ENCODE data around the gene NUFIP1. TPM values are rescaled to one million over a fixed set of nuclear protein-coding genes. Genes with fewer than 3 reads are reported as not detected.

The NUFIP1 gene
- total RNA-seq, 1 donor from 2014 or later = 7.6 TPM

DNA sequence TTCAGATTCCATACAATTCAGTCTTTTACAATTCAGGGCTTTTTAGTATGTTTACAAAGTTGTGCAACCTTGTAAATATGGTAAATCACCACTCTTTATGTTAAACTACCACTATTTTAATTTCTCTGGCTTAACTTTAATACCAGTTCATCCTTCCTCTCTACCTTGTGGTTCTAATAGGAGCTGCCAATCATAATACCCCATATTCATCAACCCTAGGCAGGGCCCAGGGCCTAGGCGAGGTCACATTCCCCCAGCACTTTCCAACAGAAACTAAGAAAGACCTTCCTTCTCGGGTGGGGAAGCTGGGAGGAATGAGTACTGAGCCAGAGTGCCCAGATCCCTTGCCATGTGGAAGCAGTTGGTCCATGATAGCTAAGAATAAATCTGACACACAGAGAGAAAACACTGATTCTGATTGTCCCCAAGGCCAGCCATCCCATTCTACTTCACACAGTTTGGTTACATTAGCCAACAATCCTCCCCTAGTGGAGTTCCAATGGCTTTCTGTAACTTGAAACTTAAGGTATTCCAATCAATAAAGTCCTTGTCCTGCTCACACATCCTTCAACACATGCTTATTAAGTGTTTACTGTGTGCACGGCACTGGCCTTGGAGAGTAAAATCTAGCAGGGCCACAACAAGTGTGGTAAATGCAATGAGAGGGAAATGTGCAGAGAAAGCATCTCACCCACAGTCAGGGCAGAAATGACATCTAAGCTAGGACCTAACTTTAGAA is 76.8 kb downstream of the NUFIP1 start:
- peaks cover 11% of the 10 kb centered on the region for H3K9me3 Mint-ChIP-seq (ENCODE audit: unreplicated experiment)
- no peaks in the 10 kb centered on the region for H3K4me1 ChIP-seq (ENCODE audit: insufficient read depth, low read length)
- H2AFZ ChIP-seq (ENCODE audit: low read depth, low read length) = no peak overlapping the region
- no peaks in the 10 kb centered on the region for H3K4me1 Mint-ChIP-seq (ENCODE audit: low read depth, unreplicated experiment)
- TF ChIP-seq, protein P1, sequence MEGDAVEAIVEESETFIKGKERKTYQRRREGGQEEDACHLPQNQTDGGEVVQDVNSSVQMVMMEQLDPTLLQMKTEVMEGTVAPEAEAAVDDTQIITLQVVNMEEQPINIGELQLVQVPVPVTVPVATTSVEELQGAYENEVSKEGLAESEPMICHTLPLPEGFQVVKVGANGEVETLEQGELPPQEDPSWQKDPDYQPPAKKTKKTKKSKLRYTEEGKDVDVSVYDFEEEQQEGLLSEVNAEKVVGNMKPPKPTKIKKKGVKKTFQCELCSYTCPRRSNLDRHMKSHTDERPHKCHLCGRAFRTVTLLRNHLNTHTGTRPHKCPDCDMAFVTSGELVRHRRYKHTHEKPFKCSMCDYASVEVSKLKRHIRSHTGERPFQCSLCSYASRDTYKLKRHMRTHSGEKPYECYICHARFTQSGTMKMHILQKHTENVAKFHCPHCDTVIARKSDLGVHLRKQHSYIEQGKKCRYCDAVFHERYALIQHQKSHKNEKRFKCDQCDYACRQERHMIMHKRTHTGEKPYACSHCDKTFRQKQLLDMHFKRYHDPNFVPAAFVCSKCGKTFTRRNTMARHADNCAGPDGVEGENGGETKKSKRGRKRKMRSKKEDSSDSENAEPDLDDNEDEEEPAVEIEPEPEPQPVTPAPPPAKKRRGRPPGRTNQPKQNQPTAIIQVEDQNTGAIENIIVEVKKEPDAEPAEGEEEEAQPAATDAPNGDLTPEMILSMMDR (IDR thresholded peaks at IDR 0.05; ENCODE audit: insufficient read depth, low read depth, low read length) = no peak
- TF ChIP-seq EZH2 (IDR thresholded peaks at IDR 0.05; ENCODE audit: insufficient read depth, low read length) = no peak
- DNase-seq (ENCODE audit: low read depth) (no peak), FAIRE-seq (no peak)
- H3K4me2 ChIP-seq (ENCODE audit: low read length) = no peak overlapping the region
- no peaks in the 10 kb centered on the region for H3K36me3 ChIP-seq (ENCODE audit: insufficient read depth, low read length)
- no peaks in the 10 kb centered on the region for H3K9me3 ChIP-seq (ENCODE audit: insufficient read depth, low read depth, low read length)
- no peaks in the 10 kb centered on the region for H3K27me3 ChIP-seq (ENCODE audit: insufficient read depth, low read length)
- no peaks in the 10 kb centered on the region for H3K36me3 Mint-ChIP-seq (ENCODE audit: low read depth, unreplicated experiment)
- no peak overlapping the region for H3K4me3 Mint-ChIP-seq (ENCODE audit: unreplicated experiment)
- H3K79me2 ChIP-seq (ENCODE audit: insufficient read depth, low read length) = no peaks in the 10 kb centered on the region
- H3K4me3 ChIP-seq (ENCODE audit: insufficient read depth, low read depth, low read length) = no peak overlapping the region
- H4K20me1 ChIP-seq (ENCODE audit: insufficient read depth, low read length) = no peaks in the 10 kb centered on the region
- H3K9ac ChIP-seq (ENCODE audit: low read length) = no peak overlapping the region
- H3K27ac Mint-ChIP-seq (ENCODE audit: unreplicated experiment) = no peak overlapping the region
- H3K27ac ChIP-seq (ENCODE audit: low read depth, low read length) = no peak overlapping the region
- no peaks in the 10 kb centered on the region for H3K27me3 Mint-ChIP-seq (ENCODE audit: low read depth, unreplicated experiment)

GRCh38 chr13:44908712-44909111 is 80.6 kb downstream of the NUFIP1 start:
- H3K4me2 ChIP-seq (ENCODE audit: low read length) = no peak overlapping the region
- no peak overlapping the region for H2AFZ ChIP-seq (ENCODE audit: low read depth, low read length)
- H3K9ac ChIP-seq (ENCODE audit: low read length) = no peak overlapping the region
- Mint-ChIP-seq H3K4me3 (ENCODE audit: unreplicated experiment) (no peak overlapping the region), H3K27me3 (ENCODE audit: low read depth, unreplicated experiment) (no peaks in the 10 kb centered on the region), H3K27ac (ENCODE audit: unreplicated experiment) (no peak overlapping the region), H3K9me3 (ENCODE audit: unreplicated experiment) (peaks cover 11% of the 10 kb centered on the region), H3K36me3 (ENCODE audit: low read depth, unreplicated experiment) (no peaks in the 10 kb centered on the region), H3K4me1 (ENCODE audit: low read depth, unreplicated experiment) (peaks cover 27% of the 10 kb centered on the region)
- peaks cover 17% of the 10 kb centered on the region for H3K4me1 ChIP-seq (ENCODE audit: insufficient read depth, low read length)
- no peaks in the 10 kb centered on the region for H4K20me1 ChIP-seq (ENCODE audit: insufficient read depth, low read length)
- H3K4me3 ChIP-seq (ENCODE audit: insufficient read depth, low read depth, low read length) = no peak overlapping the region
- no peak for FAIRE-seq
- H3K36me3 ChIP-seq (ENCODE audit: insufficient read depth, low read length) = no peaks in the 10 kb centered on the region
- no peaks in the 10 kb centered on the region for H3K27me3 ChIP-seq (ENCODE audit: insufficient read depth, low read length)
- no peaks in the 10 kb centered on the region for H3K9me3 ChIP-seq (ENCODE audit: insufficient read depth, low read depth, low read length)
- H3K79me2 ChIP-seq (ENCODE audit: insufficient read depth, low read length) = no peaks in the 10 kb centered on the region
- no peak for DNase-seq (ENCODE audit: low read depth)
- TF ChIP-seq, protein P1 (IDR thresholded peaks at IDR 0.05; ENCODE audit: insufficient read depth, low read depth, low read length) = no peak
- TF ChIP-seq EZH2 (IDR thresholded peaks at IDR 0.05; ENCODE audit: insufficient read depth, low read length) = no peak
- H3K27ac ChIP-seq (ENCODE audit: low read depth, low read length) = no peak overlapping the region

DNA sequence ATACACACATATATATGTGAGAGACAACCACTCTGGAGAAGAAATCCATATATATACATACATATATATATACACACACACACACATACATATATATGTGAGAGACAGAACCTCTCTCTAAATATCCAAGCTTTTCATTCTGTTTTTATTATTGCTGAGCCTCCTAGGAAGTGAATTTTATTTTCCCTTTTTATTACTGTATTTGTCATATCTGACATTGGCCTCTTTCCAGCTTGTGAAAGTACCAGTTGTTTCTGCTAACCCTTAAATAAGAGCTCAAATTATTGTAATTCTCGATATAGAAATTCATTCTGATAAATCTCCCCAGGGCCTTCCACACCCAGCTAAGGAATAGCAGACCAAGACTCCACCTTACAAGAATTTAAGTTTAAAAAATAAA is 81.0 kb downstream of the NUFIP1 start:
- H3K4me1 Mint-ChIP-seq (ENCODE audit: low read depth, unreplicated experiment) = peaks cover 29% of the 10 kb centered on the region
- Histone ChIP-seq H3K27ac (ENCODE audit: low read depth, low read length) (no peak overlapping the region), H2AFZ (ENCODE audit: low read depth, low read length) (no peak overlapping the region), H3K36me3 (ENCODE audit: insufficient read depth, low read length) (no peaks in the 10 kb centered on the region), H3K79me2 (ENCODE audit: insufficient read depth, low read length) (no peaks in the 10 kb centered on the region), H3K9me3 (ENCODE audit: insufficient read depth, low read depth, low read length) (no peaks in the 10 kb centered on the region), H3K4me2 (ENCODE audit: low read length) (no peak overlapping the region), H3K9ac (ENCODE audit: low read length) (no peak overlapping the region), H4K20me1 (ENCODE audit: insufficient read depth, low read length) (no peaks in the 10 kb centered on the region), H3K4me3 (ENCODE audit: insufficient read depth, low read depth, low read length) (no peak overlapping the region), H3K27me3 (ENCODE audit: insufficient read depth, low read length) (no peaks in the 10 kb centered on the region), H3K4me1 (ENCODE audit: insufficient read depth, low read length) (peaks cover 22% of the 10 kb centered on the region)
- H3K36me3 Mint-ChIP-seq (ENCODE audit: low read depth, unreplicated experiment) = no peaks in the 10 kb centered on the region
- TF ChIP-seq, protein P1 (IDR thresholded peaks at IDR 0.05; ENCODE audit: insufficient read depth, low read depth, low read length) = no peak
- no peak for TF ChIP-seq EZH2 (IDR thresholded peaks at IDR 0.05; ENCODE audit: insufficient read depth, low read length)
- no peaks in the 10 kb centered on the region for H3K27me3 Mint-ChIP-seq (ENCODE audit: low read depth, unreplicated experiment)
- FAIRE-seq (no peak), DNase-seq (ENCODE audit: low read depth) (no peak)
- H3K9me3 Mint-ChIP-seq (ENCODE audit: unreplicated experiment) = peaks cover 11% of the 10 kb centered on the region
- no peak overlapping the region for H3K27ac Mint-ChIP-seq (ENCODE audit: unreplicated experiment)
- no peak overlapping the region for H3K4me3 Mint-ChIP-seq (ENCODE audit: unreplicated experiment)

Measured in astrocyte (in vitro differentiated cells and primary cell).